GM19467 (cell line): ENCODE measurements around the gene VGLL4.

ENCODE experiments used
- ATAC-seq: cut with Tn5 transposase; IDR thresholded peaks from one replicate; pipeline ENCODE4 v1.9.1; 2021; ENCODE audit warnings: mild to moderate bottlenecking, moderate library complexity; ENCODE audit not compliant: unreplicated experiment

VGLL4 gene

GRCh38 chr3:11629716-11630115 is 14.0 kb downstream of the VGLL4 start:
- ATAC-seq, result no peak

DNA sequence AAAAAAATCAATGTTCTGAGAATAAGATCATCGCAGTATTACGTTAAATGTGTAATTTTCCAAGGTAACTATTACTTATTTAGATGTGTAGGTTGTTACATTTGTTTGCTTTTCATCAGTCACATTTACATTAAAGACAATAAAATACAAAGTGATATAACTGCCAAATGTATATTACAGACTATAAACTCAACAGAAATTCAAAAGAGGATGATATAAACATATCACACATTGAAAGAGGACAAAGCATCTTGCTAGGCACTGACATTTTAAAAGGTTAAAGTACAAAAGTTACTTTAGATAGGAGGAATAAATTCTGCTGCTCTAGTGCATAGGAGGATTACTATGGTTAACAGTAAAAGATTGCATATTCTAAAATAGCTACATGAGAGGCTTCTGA is 16.1 kb downstream of the VGLL4 start:
- ATAC-seq, result no peak

GRCh38 chr3:11626084-11626463 is 17.6 kb downstream of the VGLL4 start:
- no peak for ATAC-seq

- no peak for ATAC-seq
These were observed 18.2 kb downstream of the VGLL4 start for GRCh38 chr3:11625376-11626083.

- ATAC-seq, result no peak
These were observed 18.9 kb downstream of the VGLL4 start for GRCh38 chr3:11624704-11625375.

- no peak for ATAC-seq
These were observed 19.6 kb downstream of the VGLL4 start for GRCh38 chr3:11624161-11624560.

GRCh38 chr3:11622586-11623550 is 20.8 kb downstream of the VGLL4 start:
- no peak for ATAC-seq

DNA sequence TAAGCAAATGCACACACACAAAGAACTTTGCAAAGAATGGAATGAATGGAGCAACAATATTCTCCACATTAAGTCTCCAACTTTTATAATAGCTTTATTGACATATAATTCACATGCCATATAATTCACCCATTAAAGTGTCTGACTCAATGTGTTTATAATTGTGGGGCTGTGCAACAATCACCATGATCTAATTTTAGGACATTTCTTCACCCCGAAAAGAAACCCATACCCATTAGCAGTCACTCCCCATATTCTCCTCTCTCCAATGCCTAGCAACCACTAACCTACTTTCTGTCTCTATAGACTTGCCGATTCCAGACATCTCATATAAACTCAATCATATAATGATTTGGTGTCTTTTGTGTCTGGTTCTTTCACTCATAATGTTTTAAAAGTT is 22.6 kb downstream of the VGLL4 start:
- no peak for ATAC-seq

DNA sequence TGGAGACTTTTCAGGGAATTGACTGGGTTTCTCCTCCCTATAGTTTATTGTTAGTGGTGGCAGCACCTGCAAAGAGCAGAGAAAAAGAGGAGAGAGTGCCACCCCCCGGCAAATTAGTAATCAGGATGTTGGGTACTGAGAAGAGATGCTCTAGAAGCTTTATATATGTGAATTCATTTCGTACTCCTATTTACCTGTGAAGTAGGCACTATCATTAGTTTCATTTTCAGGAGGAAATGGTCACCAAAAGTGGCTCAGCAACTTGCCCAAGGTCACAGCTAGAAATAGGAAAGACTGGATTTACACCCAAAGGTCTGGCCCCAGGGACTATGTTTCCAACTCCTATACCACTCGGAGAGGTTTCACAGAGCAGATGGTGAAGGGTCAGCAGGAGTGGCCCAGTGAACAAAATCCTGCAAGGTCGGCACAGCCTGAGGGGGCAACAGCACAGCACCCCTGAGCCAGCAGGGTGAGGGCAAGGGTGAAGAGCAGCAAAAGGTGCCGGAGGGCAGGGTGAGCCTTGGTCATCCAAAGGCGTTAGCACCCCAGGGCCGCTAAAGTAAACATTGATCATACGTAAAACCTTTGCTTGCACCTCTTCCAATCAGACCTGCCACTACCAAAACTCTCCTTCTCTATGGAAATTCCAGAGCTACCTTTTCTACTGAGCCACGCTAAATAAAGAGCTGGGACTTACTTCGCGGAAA is 23.6 kb downstream of the VGLL4 start:
- no peak for ATAC-seq

GRCh38 chr3:11619461-11619860 is 24.3 kb downstream of the VGLL4 start:
- no peak for ATAC-seq

DNA sequence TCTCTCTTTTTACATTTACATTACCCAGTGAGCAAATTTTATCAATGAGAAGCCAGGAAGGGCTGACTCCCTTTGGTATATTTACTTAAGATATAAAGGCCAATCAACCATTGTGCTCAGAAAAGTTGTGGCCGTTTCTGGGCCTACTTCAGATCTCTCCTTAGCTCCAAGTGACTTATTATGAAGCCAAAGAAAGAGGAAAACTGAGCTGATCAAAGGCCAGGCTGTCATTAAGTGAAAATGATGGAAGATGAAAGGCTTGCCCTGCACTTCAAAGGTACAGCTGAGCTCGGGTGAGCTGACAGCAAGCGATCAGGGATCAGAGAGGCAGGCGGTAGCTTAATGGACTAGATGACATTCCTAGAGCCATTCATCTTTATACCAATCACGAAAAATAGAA is 24.8 kb downstream of the VGLL4 start:
- ATAC-seq, result no peak

DNA sequence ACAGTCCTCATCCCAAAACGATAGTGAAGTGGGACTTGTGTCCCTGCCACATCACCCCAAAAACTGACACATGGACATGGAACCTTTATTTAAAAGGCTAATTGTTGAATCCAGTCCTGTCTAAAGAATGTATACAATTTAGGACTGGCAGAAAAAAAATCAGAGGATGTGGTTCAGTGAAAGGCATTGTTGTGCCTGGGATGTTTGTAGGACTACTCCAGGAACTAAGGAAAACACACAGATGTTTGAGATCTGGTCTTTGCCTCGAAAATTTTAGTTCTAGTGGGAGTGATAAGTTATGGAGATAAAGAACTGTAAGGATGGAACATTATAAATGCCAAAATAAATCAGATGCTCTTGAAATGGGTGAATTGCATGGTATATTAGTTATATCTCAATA is 27.2 kb downstream of the VGLL4 start:
- no peak for ATAC-seq

DNA sequence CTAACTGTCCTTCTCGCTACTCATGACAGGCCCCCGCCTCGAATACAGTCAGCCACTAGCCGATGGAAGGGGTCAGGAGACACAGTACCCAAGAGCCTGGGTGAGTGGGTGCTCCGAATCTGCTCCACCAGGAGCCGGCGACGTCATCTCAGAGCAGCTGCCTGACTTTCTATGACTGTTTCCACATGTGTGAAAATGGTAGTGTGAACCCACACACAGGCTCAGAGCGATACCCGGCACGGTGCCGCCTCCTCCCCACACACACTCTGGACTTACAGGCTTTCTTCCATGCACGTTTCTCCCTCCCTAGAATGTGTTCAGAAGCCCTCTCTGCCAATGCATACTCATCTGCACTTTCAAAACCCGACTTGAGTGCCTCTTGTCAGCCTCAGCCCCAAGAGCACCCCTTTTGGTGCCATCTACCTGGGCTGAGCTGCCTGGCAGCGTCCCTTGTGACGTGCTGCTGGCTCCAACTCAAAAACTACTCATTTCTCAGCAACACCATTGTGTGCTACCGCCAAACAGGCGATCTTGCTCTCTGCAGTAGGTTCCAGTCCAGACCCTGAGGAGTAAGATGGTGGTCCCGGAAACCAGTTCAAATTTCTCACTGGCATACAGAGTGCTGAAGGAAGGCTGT is 29.7 kb downstream of the VGLL4 start:
- ATAC-seq, result no peak

DNA sequence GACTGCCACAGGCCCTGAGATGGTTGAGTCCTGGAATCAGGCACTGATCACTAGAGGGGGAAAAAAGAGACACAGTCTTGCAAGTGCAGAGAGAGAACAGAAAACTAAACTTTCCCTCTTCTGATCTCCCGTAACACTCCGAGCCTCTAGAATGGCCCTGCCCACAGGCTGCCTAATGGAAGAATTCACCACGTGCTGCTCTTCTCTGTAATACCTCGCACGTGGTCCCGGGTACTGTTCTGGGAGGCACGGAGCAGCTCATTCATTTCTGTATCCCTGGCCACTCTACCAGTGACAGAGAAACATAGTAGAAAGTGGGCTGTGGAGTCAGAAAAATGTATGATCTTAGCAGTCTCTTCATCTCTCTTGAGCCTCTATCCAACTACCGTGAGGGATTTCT is 30.4 kb downstream of the VGLL4 start:
- ATAC-seq, result no peak

GRCh38 chr3:11612515-11613188 is 31.1 kb downstream of the VGLL4 start:
- no peak for ATAC-seq

- no peak for ATAC-seq
These were observed 32.3 kb downstream of the VGLL4 start for GRCh38 chr3:11611341-11611799.

- ATAC-seq, result no peak
These were observed 32.9 kb downstream of the VGLL4 start for GRCh38 chr3:11610700-11611275.

DNA sequence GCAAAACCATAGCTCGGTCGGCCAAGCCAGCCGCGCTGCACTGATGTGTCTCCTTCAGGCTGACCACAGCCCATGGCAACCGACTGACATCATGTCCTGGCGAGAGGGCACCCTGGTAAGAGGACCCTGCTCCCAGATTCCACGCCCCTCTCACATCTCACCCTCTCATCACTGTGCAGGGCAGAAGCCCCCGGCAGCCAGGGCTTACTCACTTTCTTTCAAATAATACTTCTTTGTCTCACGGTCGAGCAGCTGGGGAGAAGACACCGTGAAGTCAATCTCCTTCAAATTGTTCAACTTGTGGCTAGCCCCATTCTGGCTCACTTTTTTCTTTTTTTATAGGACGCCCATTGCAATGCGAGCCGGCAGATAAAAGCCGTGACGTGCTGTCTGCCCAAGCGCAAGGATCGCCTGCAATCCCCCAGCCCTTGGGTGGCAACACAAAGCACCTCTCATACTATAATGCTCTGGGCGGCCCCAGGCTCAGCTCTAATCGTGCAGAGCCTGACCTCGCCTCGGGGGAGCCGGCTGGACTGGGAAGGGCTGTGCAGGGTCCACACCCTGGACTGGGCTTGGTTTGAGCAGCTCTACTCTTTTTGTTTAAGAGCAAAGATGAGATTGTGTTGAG is 33.6 kb downstream of the VGLL4 start:
- ATAC-seq, result no peak

- no peak for ATAC-seq
These were observed 34.2 kb downstream of the VGLL4 start for GRCh38 chr3:11609481-11609880.
